ENCODE data around the gene ZNF436. TPM values are rescaled to one million over a fixed set of nuclear protein-coding genes. Genes with fewer than 3 reads are reported as not detected.

Gene ZNF436
- total RNA-seq, 2 donors from 2014 or later, result 8.9 to 10.3 TPM

DNA sequence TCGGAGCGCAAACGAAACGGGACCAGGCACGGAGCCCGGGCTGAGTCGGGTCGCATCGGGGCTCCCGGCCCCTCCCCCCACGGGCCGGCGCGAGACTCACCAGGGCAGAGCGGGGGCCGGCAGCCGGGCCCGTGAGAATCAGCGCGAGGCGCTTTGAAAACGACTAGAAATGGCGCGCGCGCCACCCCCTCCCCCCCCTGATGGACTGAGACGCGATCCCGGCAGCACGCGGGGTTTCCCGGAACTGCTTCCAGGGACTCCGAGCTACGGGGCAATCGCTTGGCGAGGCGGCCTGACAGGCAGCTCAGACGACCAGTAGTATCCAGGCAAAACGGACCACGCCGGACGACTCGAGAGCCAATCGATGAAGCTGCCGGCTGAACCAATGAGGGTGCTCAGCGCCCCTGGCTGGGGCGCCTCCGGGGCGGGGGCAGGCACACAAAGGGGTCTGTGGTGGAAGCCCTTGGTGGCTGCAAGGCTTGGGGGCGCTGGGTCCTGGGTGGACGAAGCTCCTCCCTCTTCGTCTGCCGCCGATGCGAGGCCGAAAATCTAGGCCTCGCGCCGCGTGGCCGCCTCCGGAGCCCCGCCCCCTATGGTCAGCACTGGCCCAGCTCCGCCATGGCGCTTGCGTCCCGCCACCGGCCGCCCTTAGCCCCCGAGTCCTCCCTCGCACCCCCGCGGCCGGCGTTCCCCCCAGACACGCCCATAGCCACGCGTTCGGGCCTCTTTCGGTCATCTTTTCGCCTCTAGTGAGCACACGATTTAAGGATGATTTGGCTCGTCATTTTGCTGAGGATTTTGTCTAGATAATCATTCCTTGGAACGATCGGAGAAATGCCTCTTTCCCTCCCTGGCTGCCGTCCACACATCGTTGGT is 25.3 kb downstream of the ZNF436 start, which contains the start of gene HNRNPR:
HNRNPR (minus strand) TSS at position 174 of the 876 bp plus-strand sequence. CDS start 3,276 bp downstream, outside the sequence.
- peaks cover 37% of the 10 kb centered on the region for H3K4me1 Mint-ChIP-seq
- TF ChIP-seq, protein P1, sequence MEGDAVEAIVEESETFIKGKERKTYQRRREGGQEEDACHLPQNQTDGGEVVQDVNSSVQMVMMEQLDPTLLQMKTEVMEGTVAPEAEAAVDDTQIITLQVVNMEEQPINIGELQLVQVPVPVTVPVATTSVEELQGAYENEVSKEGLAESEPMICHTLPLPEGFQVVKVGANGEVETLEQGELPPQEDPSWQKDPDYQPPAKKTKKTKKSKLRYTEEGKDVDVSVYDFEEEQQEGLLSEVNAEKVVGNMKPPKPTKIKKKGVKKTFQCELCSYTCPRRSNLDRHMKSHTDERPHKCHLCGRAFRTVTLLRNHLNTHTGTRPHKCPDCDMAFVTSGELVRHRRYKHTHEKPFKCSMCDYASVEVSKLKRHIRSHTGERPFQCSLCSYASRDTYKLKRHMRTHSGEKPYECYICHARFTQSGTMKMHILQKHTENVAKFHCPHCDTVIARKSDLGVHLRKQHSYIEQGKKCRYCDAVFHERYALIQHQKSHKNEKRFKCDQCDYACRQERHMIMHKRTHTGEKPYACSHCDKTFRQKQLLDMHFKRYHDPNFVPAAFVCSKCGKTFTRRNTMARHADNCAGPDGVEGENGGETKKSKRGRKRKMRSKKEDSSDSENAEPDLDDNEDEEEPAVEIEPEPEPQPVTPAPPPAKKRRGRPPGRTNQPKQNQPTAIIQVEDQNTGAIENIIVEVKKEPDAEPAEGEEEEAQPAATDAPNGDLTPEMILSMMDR (conservative IDR thresholded peaks at IDR 0.05), result no peak
- Histone ChIP-seq H3K9me3 (ENCODE audit: control insufficient read depth, low read length) (no peaks in the 10 kb centered on the region), H3K36me3 (ENCODE audit: control insufficient read depth, insufficient read depth, low read length) (peaks cover 22% of the 10 kb centered on the region), H3K9ac (ENCODE audit: extremely low read depth, low read length, poor library complexity, severe bottlenecking) (peak within 1 kb of the TSS; percentile 98), H3K4me3 (ENCODE audit: low read length) (peak within 1 kb of the TSS; percentile 98), H3K27ac (ENCODE audit: low read depth, low read length) (peak within 1 kb of the TSS; percentile 97), H3K27me3 (ENCODE audit: control insufficient read depth, insufficient read depth, low read length, poor library complexity, severe bottlenecking) (peaks cover 2% of the 10 kb centered on the region), H3K4me1 (ENCODE audit: control insufficient read depth, insufficient read depth, low read length) (peaks cover 6% of the 10 kb centered on the region)
- peak; percentile 100 for DNase-seq
- H3K4me3 Mint-ChIP-seq, result peak within 1 kb of the TSS; percentile 96
- H3K9me3 Mint-ChIP-seq, result peaks cover 7% of the 10 kb centered on the region
- H3K27ac Mint-ChIP-seq, result peak within 1 kb of the TSS; percentile 98
- WGBS, 2 experiments (ENCODE audit: insufficient coverage in 1 of 2, insufficient read length in 1 of 2), result 0 to 1% methylated on average over 30 to 87 of the region's 87 CpGs
- H3K36me3 Mint-ChIP-seq (ENCODE audit: low read depth), result peaks cover 7% of the 10 kb centered on the region
- peaks cover 31% of the 10 kb centered on the region for H3K27me3 Mint-ChIP-seq (ENCODE audit: insufficient read depth)

DNA sequence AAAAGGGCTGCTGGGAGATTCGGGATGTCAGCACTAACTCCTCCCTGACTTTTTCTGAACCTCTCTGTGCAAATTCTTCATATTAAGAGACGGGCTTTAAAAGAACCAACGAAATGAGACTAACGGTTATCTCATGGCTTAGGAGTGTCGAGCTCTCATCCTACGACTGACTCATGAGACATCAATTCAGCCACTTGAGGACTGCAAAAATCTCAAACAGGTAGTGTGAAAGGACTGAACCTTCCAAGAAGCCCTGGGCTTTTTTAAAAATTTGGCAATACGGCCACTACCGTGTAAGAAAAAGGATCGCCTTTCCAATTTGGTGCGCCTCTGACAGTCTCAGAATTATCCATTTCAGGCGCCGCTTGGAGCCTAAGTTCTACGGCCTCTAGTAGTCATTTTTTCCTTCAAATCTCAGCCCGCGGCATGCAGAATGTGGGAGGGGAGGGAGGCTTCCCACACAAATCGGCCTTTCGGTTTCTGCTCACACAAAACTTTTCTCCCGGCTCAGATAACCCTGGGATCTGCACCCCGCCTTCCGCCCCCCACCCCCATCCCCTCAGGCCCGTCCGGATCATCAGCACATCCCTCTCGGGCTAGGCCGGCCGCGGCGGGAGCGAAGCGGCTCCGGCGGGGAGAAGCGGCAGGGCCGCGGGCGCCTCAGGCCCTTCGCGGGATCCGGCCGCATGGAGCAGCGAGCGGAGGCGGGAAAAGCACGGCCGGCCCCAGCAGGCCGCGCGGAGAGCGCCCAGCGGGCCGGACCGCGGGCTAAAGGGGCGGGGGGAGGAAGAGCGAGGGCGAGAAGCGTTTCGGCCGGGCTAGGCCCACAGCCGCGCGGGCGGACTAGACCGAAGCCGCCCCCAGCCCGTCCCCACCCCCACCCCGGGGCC is 26.2 kb downstream of the ZNF436 start:
- Histone ChIP-seq H3K4me3 (ENCODE audit: low read length) (peak overlapping the region; percentile 98), H3K36me3 (ENCODE audit: control insufficient read depth, insufficient read depth, low read length) (peaks cover 29% of the 10 kb centered on the region), H3K9me3 (ENCODE audit: control insufficient read depth, low read length) (peaks cover under 1% of the 10 kb centered on the region), H3K9ac (ENCODE audit: extremely low read depth, low read length, poor library complexity, severe bottlenecking) (peak overlapping the region; percentile 98), H3K27ac (ENCODE audit: low read depth, low read length) (peak overlapping the region; percentile 97), H3K4me1 (ENCODE audit: control insufficient read depth, insufficient read depth, low read length) (peaks cover 9% of the 10 kb centered on the region), H3K27me3 (ENCODE audit: control insufficient read depth, insufficient read depth, low read length, poor library complexity, severe bottlenecking) (no peaks in the 10 kb centered on the region)
- H3K27me3 Mint-ChIP-seq (ENCODE audit: insufficient read depth), result peaks cover 23% of the 10 kb centered on the region
- DNase-seq, result peak; percentile 70
- peak overlapping the region; percentile 96 for H3K27ac Mint-ChIP-seq
- H3K4me1 Mint-ChIP-seq, result peaks cover 37% of the 10 kb centered on the region
- TF ChIP-seq, protein P1 (conservative IDR thresholded peaks at IDR 0.05), result no peak
- H3K4me3 Mint-ChIP-seq, result peak overlapping the region; percentile 96
- peaks cover 7% of the 10 kb centered on the region for H3K9me3 Mint-ChIP-seq
- WGBS, 2 experiments (ENCODE audit: insufficient coverage in 1 of 2, insufficient read length in 1 of 2), result 0 to 1% methylated on average over 23 to 66 of the region's 66 CpGs
- H3K36me3 Mint-ChIP-seq (ENCODE audit: low read depth), result peaks cover 13% of the 10 kb centered on the region

DNA sequence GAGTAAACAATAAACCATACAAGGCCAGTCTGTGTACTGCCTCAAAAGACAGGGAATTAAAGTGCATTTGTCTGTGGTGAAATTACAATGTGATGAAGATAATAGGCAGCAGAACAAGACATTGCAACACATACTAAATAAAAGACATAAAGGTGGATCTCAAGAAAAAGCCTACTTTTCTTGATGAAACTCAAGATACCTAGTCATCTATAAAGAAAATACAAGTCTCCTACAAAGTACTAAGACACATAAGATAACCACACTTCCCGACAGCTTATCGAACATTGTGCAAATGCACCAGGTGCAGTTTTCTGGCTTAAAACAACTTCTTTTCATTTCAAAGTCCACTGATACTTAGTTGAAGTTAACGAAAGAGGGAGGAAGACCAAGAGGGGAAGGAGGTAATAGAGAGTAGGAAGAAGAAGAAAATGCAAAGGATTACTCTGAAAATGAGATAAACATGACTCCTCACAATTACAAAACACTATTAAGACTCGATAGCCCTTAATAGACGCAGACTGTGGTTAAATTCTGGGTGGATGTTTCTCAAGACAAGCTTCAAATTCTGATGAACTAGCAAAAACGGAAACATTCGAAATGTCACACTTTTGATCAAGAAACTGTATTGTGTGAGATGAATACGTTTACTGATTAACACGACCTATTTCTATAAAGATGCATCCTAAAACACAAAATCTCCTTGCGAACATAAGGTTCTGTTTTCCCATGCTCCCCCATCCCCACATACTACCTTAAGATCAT is 27.5 kb downstream of the ZNF436 start:
- peaks cover 37% of the 10 kb centered on the region for H3K4me1 Mint-ChIP-seq
- peaks cover 6% of the 10 kb centered on the region for H3K9me3 Mint-ChIP-seq
- Histone ChIP-seq H3K27me3 (ENCODE audit: control insufficient read depth, insufficient read depth, low read length, poor library complexity, severe bottlenecking) (no peaks in the 10 kb centered on the region), H3K9ac (ENCODE audit: extremely low read depth, low read length, poor library complexity, severe bottlenecking) (peak overlapping the region; percentile 98), H3K9me3 (ENCODE audit: control insufficient read depth, low read length) (peaks cover 14% of the 10 kb centered on the region), H3K36me3 (ENCODE audit: control insufficient read depth, insufficient read depth, low read length) (peaks cover 43% of the 10 kb centered on the region), H3K4me3 (ENCODE audit: low read length) (peak overlapping the region; percentile 98), H3K27ac (ENCODE audit: low read depth, low read length) (no peak overlapping the region), H3K4me1 (ENCODE audit: control insufficient read depth, insufficient read depth, low read length) (peaks cover 9% of the 10 kb centered on the region)
- H3K27me3 Mint-ChIP-seq (ENCODE audit: insufficient read depth), result peaks cover 9% of the 10 kb centered on the region
- peak overlapping the region; percentile 96 for H3K4me3 Mint-ChIP-seq
- 54 to 55% methylated on average over 3 to 10 of the region's 10 CpGs for WGBS, 2 experiments (ENCODE audit: insufficient coverage in 1 of 2, insufficient read length in 1 of 2)
- H3K27ac Mint-ChIP-seq, result peak overlapping the region; percentile 96
- TF ChIP-seq, protein P1 (conservative IDR thresholded peaks at IDR 0.05), result no peak
- no peak for DNase-seq
- peaks cover 25% of the 10 kb centered on the region for H3K36me3 Mint-ChIP-seq (ENCODE audit: low read depth)
